ENCODE data around the gene CRYGS.

DNA sequence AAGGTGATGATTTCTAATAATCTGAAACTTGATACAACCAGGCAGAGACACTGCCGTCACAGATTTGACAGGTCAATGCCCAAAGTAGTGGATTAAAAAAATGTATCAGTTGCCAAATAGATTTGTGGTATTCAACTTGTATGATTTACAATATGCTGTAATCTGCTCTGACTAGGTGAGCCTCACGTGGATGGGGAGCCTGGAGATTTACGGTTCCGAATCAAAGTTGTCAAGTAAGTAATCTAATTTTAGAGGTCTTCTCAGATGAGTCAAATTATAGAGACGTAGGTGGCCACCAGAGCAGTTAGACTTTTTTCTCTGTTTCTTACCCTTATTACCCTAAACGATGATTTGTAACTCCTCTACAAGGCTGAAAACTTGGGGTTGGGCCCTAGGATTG, 38.4 kb upstream of the CRYGS start:
- TF ChIP-seq, protein P1, sequence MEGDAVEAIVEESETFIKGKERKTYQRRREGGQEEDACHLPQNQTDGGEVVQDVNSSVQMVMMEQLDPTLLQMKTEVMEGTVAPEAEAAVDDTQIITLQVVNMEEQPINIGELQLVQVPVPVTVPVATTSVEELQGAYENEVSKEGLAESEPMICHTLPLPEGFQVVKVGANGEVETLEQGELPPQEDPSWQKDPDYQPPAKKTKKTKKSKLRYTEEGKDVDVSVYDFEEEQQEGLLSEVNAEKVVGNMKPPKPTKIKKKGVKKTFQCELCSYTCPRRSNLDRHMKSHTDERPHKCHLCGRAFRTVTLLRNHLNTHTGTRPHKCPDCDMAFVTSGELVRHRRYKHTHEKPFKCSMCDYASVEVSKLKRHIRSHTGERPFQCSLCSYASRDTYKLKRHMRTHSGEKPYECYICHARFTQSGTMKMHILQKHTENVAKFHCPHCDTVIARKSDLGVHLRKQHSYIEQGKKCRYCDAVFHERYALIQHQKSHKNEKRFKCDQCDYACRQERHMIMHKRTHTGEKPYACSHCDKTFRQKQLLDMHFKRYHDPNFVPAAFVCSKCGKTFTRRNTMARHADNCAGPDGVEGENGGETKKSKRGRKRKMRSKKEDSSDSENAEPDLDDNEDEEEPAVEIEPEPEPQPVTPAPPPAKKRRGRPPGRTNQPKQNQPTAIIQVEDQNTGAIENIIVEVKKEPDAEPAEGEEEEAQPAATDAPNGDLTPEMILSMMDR (IDR thresholded peaks at IDR 0.05): no peak
- TF ChIP-seq POLR2A (IDR thresholded peaks at IDR 0.05): no peak

Data from Peyer's patch (tissue), 4 donors.